Adrenal gland (tissue), 12 donors: ENCODE results near the gene DDX47. TPM values are rescaled to one million over a fixed set of nuclear protein-coding genes. Genes with fewer than 3 reads are reported as not detected.

Source experiments
- DNase-seq, 7 donors: peaks; one replicate each; pipeline ENCODE4 v3.0.0-alpha.2; 2019 to 2020
- H3K27ac ChIP-seq, 5 donors: fragments of 200-600 bp; sonication (generic) in 4 of 5; 1 replicate in 3 of 5; 2 replicates in 2 of 5; pipeline versions ENCODE4 v1.5.1 to v1.8.0; 2016 to 2020; ENCODE audit warnings: mild to moderate bottlenecking in 1 of 5
- H3K27me3 ChIP-seq: fragments of 200-600 bp; 2 replicates; pipeline ENCODE4 v1.8.0; 2021
- H3K36me3 ChIP-seq, 2 donors: fragments of 200-600 bp; replicated peaks in 1 of 2; 1 replicate in 1 of 2; 2 replicates in 1 of 2; pipeline versions ENCODE4 v1.5.1 to v1.8.0; 2018 to 2022
- H3K4me1 ChIP-seq, 2 donors: fragments of 200-600 bp; replicated peaks in 1 of 2; 1 replicate in 1 of 2; 2 replicates in 1 of 2; pipeline versions ENCODE4 v1.5.1 to v1.8.0; 2018 to 2021
- H3K4me3 ChIP-seq, 4 donors: fragments of 200-600 bp; sonication (generic) in 3 of 4; one replicate each; pipeline ENCODE4 v1.5.1; 2016 to 2018
- H3K9me3 ChIP-seq, 3 donors: fragments of 200-600 bp; sonication (generic) in 1 of 3; replicated peaks in 1 of 3; 1 replicate in 2 of 3; 2 replicates in 1 of 3; pipeline versions ENCODE4 v1.5.1 to v1.8.0; 2016 to 2021
- POLR2A ChIP-seq, 2 donors: fragments of 450-650 bp; IDR thresholded peaks; one replicate each; pipeline ENCODE4 v1.6.1; 2017; ENCODE audit warnings: antibody characterized with exemption in 2 of 2, mild to moderate bottlenecking in 2 of 2, moderate library complexity in 1 of 2
- WGBS, 4 donors: extraction: QIAGEN DNeasy Blood & Tissue Kit in 2 of 4; methylation state at CpG; one replicate each; pipeline versions ENCODE4 v1.1.5 to v1.1.7; 2013 to 2017; 5-methylcytosine and 5-hydroxymethylcytosine counted together
- intact Hi-C, 2 donors: fragments of 100-400 bp; cut with DNase I; formaldehyde crosslinking; loops; one replicate each; pipeline versions ENCODE4 v1.14.1 to v1.15.0; 2022 to 2023
- polyA plus RNA-seq, 3 donors: library from polyadenylated mRNA; stranded (reverse); fragments of 200-250 nt in 2 of 3; fragments of 350-450 nt in 1 of 3; fragmentation: Illumina TruSeq in 1 of 3; extraction: RNeasy Lipid Tissue Mini Kit (QIAGEN cat#74804) in 1 of 3; gene quantifications; one replicate each; pipeline ENCODE4 v1.2.3, GENCODE V29; 2013 to 2014
- total RNA-seq, 9 donors: library from RNA; depleted of rRNA in 4 of 9; stranded (reverse); fragments of >200 nt in 4 of 9; fragments of 120-200 nt in 1 of 9; fragmentation: NEBNext Ultra II Directional in 1 of 9; extraction: Animal tissue kit (Norgen Biotek cat#: 25700) in 1 of 9; gene quantifications; one replicate each; pipeline versions ENCODE4 v1.1.0 to v1.2.4, GENCODE V29; 2013 to 2023
- TF ChIP-seq, protein P1 (sequence below), 6 experiments: fragments of 450-650 bp in 4 of 6; fragments of 200-600 bp in 2 of 6; sonication (generic) in 1 of 6; IDR thresholded peaks; 1 replicate in 5 of 6; 2 replicates in 1 of 6; pipeline versions ENCODE4 v1.5.1 to v1.8.0; 2016 to 2021; ENCODE audit warnings: antibody characterized with exemption in 6 of 6, mild to moderate bottlenecking in 2 of 6, moderate library complexity in 1 of 6
- donor health status: healthy with polysubstance abuse.
- donor health status: Bipolar disorder and iron deficiency.
- donor health status: DM: yes; HTN: yes; CAD: no.
- donor health status: DM: no; HTN: no; CAD: no.
- donor health status: DM: no; HTN: no; CAD: no.
- donor health status: DM: yes; HTN: yes; CAD: no.

Gene DDX47
- total and polyA plus RNA-seq, 12 donors: 28.8 to 77.3 (median 44.7) TPM

DNA sequence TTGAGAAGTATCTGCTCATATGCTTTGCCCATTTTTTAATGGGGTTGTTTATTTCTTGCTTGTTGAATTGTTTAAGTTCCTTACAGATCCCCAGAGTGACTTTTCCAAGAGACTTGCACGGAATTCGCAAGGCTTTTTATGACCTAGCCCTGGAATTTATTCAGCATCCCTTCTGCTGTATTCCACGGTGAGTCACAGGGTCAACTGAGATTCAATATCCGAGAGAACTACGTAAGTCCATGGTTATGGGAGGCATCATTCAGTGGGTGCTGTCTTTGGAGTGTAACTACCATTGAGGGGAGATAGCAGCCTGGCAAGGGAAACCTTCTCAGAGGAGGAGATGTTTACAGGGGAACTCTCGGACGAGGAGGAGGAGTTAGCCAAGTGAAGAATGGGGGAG lies 57.3 kb downstream of the DDX47 start:
- Histone ChIP-seq H3K9me3 (no peaks in the 10 kb centered on the region), H3K36me3 (no peaks in the 10 kb centered on the region), H3K27ac (no peak overlapping the region), H3K4me1 (no peaks in the 10 kb centered on the region), H3K4me3 (no peak overlapping the region), H3K27me3 (no peaks in the 10 kb centered on the region)
- no peak for TF ChIP-seq POLR2A (IDR thresholded peaks at IDR 0.05)
- TF ChIP-seq, protein P1, sequence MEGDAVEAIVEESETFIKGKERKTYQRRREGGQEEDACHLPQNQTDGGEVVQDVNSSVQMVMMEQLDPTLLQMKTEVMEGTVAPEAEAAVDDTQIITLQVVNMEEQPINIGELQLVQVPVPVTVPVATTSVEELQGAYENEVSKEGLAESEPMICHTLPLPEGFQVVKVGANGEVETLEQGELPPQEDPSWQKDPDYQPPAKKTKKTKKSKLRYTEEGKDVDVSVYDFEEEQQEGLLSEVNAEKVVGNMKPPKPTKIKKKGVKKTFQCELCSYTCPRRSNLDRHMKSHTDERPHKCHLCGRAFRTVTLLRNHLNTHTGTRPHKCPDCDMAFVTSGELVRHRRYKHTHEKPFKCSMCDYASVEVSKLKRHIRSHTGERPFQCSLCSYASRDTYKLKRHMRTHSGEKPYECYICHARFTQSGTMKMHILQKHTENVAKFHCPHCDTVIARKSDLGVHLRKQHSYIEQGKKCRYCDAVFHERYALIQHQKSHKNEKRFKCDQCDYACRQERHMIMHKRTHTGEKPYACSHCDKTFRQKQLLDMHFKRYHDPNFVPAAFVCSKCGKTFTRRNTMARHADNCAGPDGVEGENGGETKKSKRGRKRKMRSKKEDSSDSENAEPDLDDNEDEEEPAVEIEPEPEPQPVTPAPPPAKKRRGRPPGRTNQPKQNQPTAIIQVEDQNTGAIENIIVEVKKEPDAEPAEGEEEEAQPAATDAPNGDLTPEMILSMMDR (IDR thresholded peaks at IDR 0.05): no peak
- intact Hi-C loops: no loop called here
- DNase-seq: no peak
- WGBS, 4 donors: 88 to 93% (median 91%) methylated on average over 7 of the region's 7 CpGs

DNA sequence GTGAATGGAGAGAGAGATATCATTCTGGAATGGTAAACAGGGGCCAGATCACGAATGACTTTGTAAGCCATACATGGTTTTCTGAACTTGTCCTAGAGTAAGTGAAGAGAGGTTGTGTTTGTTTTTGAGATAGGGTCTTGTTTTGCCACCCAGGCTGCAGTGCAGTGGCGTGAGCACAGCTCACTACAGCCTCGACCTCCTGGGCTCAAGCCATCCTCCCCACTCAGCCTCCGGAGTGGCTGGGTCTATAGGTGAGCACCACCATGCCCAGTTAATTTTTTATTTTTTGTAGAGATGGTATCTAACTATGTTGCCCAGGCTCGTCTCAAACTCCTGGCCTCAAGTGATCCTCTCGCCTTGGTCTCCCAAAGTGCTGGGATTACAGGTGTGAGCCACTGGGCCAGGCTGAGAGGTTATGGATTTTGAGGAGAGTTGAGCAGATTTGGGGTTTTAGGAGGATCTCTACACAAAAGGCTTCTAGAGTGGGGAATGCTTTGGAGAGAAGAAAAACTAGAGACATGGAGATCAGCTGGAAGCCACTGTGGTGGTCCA lies 58.5 kb downstream of the DDX47 start:
- intact Hi-C loops: no loop called here
- Histone ChIP-seq H3K4me1 (no peaks in the 10 kb centered on the region), H3K27me3 (no peaks in the 10 kb centered on the region), H3K9me3 (no peaks in the 10 kb centered on the region), H3K27ac (no peak overlapping the region), H3K36me3 (no peaks in the 10 kb centered on the region), H3K4me3 (no peak overlapping the region)
- WGBS, 4 donors: 82 to 87% (median 84%) methylated on average over 5 to 6 of the region's 6 CpGs
- TF ChIP-seq, protein P1 (IDR thresholded peaks at IDR 0.05): no peak
- no peak for TF ChIP-seq POLR2A (IDR thresholded peaks at IDR 0.05)
- no peak for DNase-seq

DNA sequence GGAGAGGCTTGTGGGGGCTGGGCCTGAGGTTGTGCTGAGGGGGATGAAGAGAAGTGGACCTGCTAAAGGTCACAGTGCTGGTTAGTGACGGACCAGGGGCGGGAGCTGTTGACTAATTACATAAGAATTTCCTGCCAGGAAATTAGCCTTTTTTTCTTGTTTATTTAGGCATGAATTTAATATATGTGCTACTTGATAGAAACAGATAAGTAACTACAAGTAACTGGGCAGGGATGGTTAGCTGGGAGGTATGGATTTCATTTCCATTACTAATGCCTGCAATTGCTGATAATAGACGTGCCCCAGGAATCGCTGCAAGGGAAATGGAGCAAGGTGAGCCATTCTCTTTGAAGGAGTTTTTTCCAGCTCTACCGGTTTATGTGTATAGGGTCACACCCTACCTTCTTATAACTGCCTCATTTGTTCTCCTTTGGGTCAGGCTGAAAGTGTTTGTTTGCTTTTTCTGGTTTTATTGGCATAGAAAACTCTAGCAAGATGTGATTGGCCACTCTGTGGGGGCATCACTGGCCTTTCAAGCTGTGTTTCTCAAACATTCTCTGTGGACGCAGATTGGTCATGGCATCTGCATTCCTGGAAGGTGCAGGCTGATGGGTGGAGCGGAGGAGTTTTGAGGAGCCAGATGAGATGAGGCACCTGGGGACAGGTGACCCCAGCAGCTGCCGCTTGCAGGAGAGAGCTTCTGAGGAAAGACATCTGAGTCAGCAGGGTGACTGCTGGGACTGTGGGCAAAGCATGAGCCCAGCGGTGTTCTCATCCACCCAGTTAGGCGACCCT lies 59.2 kb downstream of the DDX47 start:
- Histone ChIP-seq H3K36me3 (no peaks in the 10 kb centered on the region), H3K4me3 (no peak overlapping the region), H3K27me3 (no peaks in the 10 kb centered on the region), H3K27ac (no peak overlapping the region), H3K4me1 (no peaks in the 10 kb centered on the region), H3K9me3 (no peaks in the 10 kb centered on the region)
- 68 to 77% (median 69%) methylated on average over 8 to 10 of the region's 10 CpGs for WGBS, 4 donors
- intact Hi-C loops: no loop called here
- no peak for DNase-seq
- TF ChIP-seq, protein P1 (IDR thresholded peaks at IDR 0.05): no peak
- TF ChIP-seq POLR2A (IDR thresholded peaks at IDR 0.05): no peak

DNA sequence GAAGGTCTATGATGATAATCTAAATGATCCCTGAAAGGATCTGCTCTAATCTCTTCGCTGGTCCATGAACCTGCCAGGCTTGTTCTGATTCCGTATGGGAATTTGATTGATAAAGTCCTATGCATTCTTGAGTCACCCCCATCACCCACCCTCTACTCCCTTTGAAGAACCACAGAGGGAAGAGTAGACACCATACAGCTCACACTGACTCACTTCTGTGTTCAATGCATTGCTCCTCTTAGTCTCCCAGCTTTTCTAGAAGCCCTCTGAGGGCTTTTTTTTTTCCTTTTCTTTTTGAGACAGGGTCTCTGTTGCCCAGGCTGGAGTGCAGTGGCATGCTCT lies 59.8 kb downstream of the DDX47 start:
- no peak for DNase-seq
- intact Hi-C loops: no loop called here

More for the DNA sequence above, 59.8 kb downstream of the DDX47 start:
- 84 to 90% (median 90%) methylated on average over 2 of the region's 2 CpGs for WGBS, 4 donors
- no peak overlapping the region for H3K4me3 ChIP-seq
- no peaks in the 10 kb centered on the region for H3K27me3 ChIP-seq
- H3K36me3 ChIP-seq: no peaks in the 10 kb centered on the region
- TF ChIP-seq, protein P1 (IDR thresholded peaks at IDR 0.05): no peak
- no peak for TF ChIP-seq POLR2A (IDR thresholded peaks at IDR 0.05)
- no peaks in the 10 kb centered on the region for H3K9me3 ChIP-seq
- no peaks in the 10 kb centered on the region for H3K4me1 ChIP-seq
- H3K27ac ChIP-seq: no peak overlapping the region
